Measurements from ENCODE around the gene TUBA1A.

DNA sequence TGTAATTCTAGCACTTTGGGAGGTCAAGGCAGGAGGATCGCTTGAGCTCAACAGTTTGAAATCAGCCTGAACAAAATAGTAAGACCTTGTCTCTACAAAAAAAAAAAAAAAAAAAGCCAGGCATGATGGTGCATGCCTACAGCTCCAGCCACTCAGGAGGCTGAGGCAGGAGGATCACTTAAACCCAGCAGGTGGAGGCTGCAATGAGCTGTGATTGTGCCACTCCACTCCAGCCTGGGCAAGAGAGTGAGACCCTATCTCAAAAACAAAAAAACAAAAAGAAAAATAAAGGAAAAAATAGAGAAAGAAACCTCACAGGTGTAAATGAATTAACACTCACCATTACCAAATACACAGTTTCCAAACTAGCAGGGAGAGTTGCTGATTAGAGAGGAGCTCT is 34.2 kb upstream of the TUBA1A start:
- TF ChIP-seq GATA2 (IDR thresholded peaks at IDR 0.05; ENCODE audit: low read depth, low read length) (no peak), GATA3 (IDR thresholded peaks at IDR 0.05; ENCODE audit: low read depth, low read length) (no peak)

Data from SH-SY5Y (cell line).